GM12878 (cell line): ENCODE measurements around the gene KLHL36. TPM values are rescaled to one million over a fixed set of nuclear protein-coding genes. Genes with fewer than 3 reads are reported as not detected.

Experiments
- ATAC-seq: fragments of 200-7000 bp; cut with Tn5 transposase; 3 replicates; pipeline ENCODE4 v1.9.1; 2020; ENCODE audit warnings: mild to moderate bottlenecking, moderate library complexity
- BruUV-seq: library from RNA; stranded (reverse); fragments of 400-500 nt; replicated peaks from 2 replicates; lab custom pipeline; 2021; lab: Mats Ljungman, UMichigan
- CTCF ChIA-PET: fragments of 300-600 bp; sonication (Branson Sonifier 250); formaldehyde crosslinking; extraction: SDS; loops from one replicate; lab custom pipeline; 2021; ENCODE audit warnings: inconsistent platforms; lab: Yijun Ruan, JAX
- POLR2A ChIA-PET: fragments of 350-600 bp; formaldehyde crosslinking; extraction: SDS; loops from one replicate; lab custom pipeline; 2021; ENCODE audit warnings: inconsistent platforms; lab: Charles Lee
- RAD21 ChIA-PET: fragments of 300-600 bp; sonication (Branson Sonifier 250); formaldehyde crosslinking; loops from one replicate; lab custom pipeline; 2023; ENCODE audit warnings: antibody characterized with exemption; ENCODE audit not compliant: unreplicated experiment; lab: Charles Lee
- SMC1A ChIA-PET: fragments of 300-600 bp; sonication (Branson Sonifier 250); formaldehyde crosslinking; loops from one replicate; lab custom pipeline; 2023; ENCODE audit not compliant: unreplicated experiment, uncharacterized antibody; lab: Charles Lee
- DNase-seq: peaks from one replicate; pipeline ENCODE4 v3.0.0-alpha.2; 2011; ENCODE audit warnings: low read depth, low spot score
- FAIRE-seq: peaks from 3 replicates; lab custom pipeline; 2011; peaks lifted over from hg19 to GRCh38; lab: Jason Lieb, UNC
- H2AFZ ChIP-seq: 2 replicates; pipeline ENCODE4 v1.6.0; 2011; ENCODE audit warnings: low read depth, low read length, control low read depth; ENCODE audit not compliant: control insufficient read depth
- H3K27ac ChIP-seq: 2 replicates; pipeline ENCODE4 v1.5.1; 2011; ENCODE audit warnings: control low read depth; ENCODE audit not compliant: control insufficient read depth, insufficient read depth
- H3K27me3 ChIP-seq, 2 experiments: replicated peaks in 1 of 2; 2 replicates each; pipeline versions ENCODE4 v1.6.0 to v1.6.1; 2011; ENCODE audit warnings: low read length in 1 of 2; ENCODE audit not compliant: control insufficient read depth in 2 of 2, insufficient read depth in 2 of 2
- H3K36me3 ChIP-seq, 2 experiments: 2 replicates each; pipeline ENCODE4 v1.5.1; 2011; ENCODE audit warnings: low read length in 1 of 2; ENCODE audit not compliant: control insufficient read depth in 2 of 2, insufficient read depth in 2 of 2
- H3K4me1 ChIP-seq: 2 replicates; pipeline ENCODE4 v1.6.1; 2011; ENCODE audit warnings: mild to moderate bottlenecking, low read length, moderate library complexity, mixed read lengths; ENCODE audit not compliant: control insufficient read depth, insufficient read depth
- H3K4me2 ChIP-seq: 2 replicates; pipeline ENCODE4 v1.6.0; 2011; ENCODE audit warnings: control low read depth; ENCODE audit not compliant: control insufficient read depth, insufficient read depth
- H3K4me3 ChIP-seq: fragments of 200-600 bp; sonication (generic); 2 replicates; pipeline ENCODE4 v1.5.1; 2016
- H3K79me2 ChIP-seq: 2 replicates; pipeline ENCODE4 v1.6.0; 2011; ENCODE audit warnings: low read length; ENCODE audit not compliant: control insufficient read depth, insufficient read depth
- H3K9ac ChIP-seq: 2 replicates; pipeline ENCODE4 v1.8.0; 2011; ENCODE audit warnings: low read length, control low read depth, mixed read lengths; ENCODE audit not compliant: control insufficient read depth, insufficient read depth
- H3K9me3 ChIP-seq: replicated peaks from 3 replicates; pipeline ENCODE4 v1.5.1; 2011; ENCODE audit warnings: mild to moderate bottlenecking, low read length; ENCODE audit not compliant: control insufficient read depth, insufficient read depth
- H4K20me1 ChIP-seq: 2 replicates; pipeline ENCODE4 v1.6.0; 2011; ENCODE audit not compliant: control insufficient read depth, insufficient read depth
- FOXM1 ChIP-seq: IDR thresholded peaks from 2 replicates; pipeline ENCODE4 v1.6.1; 2012; ENCODE audit warnings: low read depth, mild to moderate bottlenecking, inconsistent platforms, low read length, moderate library complexity
- KAT2A ChIP-seq: conservative IDR thresholded peaks from 2 replicates; pipeline ENCODE4 v1.6.1; 2011; ENCODE audit warnings: low read depth, low read length; ENCODE audit not compliant: control insufficient read depth
- RCOR1 ChIP-seq: conservative IDR thresholded peaks from 2 replicates; pipeline ENCODE4 v1.6.1; 2012; ENCODE audit warnings: low read depth, low read length, improper control_type of control experiment
- ZNF24 ChIP-seq: fragments of 450-650 bp; IDR thresholded peaks from 2 replicates; pipeline ENCODE4 v1.6.1; 2017; ENCODE audit warnings: antibody characterized with exemption, mild to moderate bottlenecking
- WGBS: methylation state at CpG from one replicate; pipeline ENCODE4 v1.1.6; 2016; ENCODE audit warnings: low lambda C conversion rate; ENCODE audit not compliant: insufficient replicate concordance, insufficient coverage; ENCODE audit errors: missing lambda C conversion rate; 5-methylcytosine and 5-hydroxymethylcytosine counted together
- in situ Hi-C: fragments of 300-500 bp; cut with MboI; formaldehyde crosslinking; loops from 9 replicates; pipeline ENCODE4 v1.14.3; 2018; ENCODE audit warnings: mixed read lengths
- intact Hi-C: fragments of 100-400 bp; cut with micrococcal nuclease; formaldehyde crosslinking; loops from one replicate; pipeline ENCODE4 v1.14.2; 2022; ENCODE audit not compliant: unreplicated experiment
- polyA plus RNA-seq, 11 experiments: library from polyadenylated mRNA; depleted of rRNA in 4 of 11; unstranded in 6 of 11; stranded (reverse) in 5 of 11; fragments of >200 nt; fragmentation: Nextera tagmentation in 4 of 11; fragmentation: Illumina TruSeq in 1 of 11; extraction: Ambion mirVana in 4 of 11; extraction: Trizol in 1 of 11; gene quantifications; 1 replicate in 1 of 11; 2 replicates in 10 of 11; pipeline versions ENCODE4 v1.2.1 to v1.2.3, GENCODE V29; 2011 to 2016; ENCODE audit warnings: inconsistent platforms in 2 of 11, missing spikeins in 2 of 11, low read depth in 1 of 11
- total RNA-seq, 4 experiments: library from RNA; depleted of rRNA in 3 of 4; stranded (reverse); fragments of >200 nt in 3 of 4; fragmentation: Illumina TruSeq in 1 of 4; extraction: Trizol in 1 of 4; gene quantifications; 2 replicates each; pipeline versions ENCODE4 v1.2.1 to v1.2.3, GENCODE V29; 2013 to 2021
- TF ChIP-seq, protein P1 (sequence below), 3 experiments: IDR thresholded peaks in 2 of 3; conservative IDR thresholded peaks in 1 of 3; 2 replicates each; pipeline ENCODE4 v1.5.1; 2011; ENCODE audit warnings: low read depth in 3 of 3, low read length in 3 of 3, mild to moderate bottlenecking in 3 of 3, control low read depth in 2 of 3, moderate library complexity in 2 of 3, inconsistent platforms in 1 of 3, mixed read lengths in 1 of 3; ENCODE audit not compliant: control insufficient read depth in 2 of 3, insufficient read depth in 1 of 3; ENCODE audit errors: extremely low read depth in 1 of 3
- TF ChIP-seq, protein P2 (sequence below): fragments of 450-650 bp; IDR thresholded peaks from 2 replicates; pipeline ENCODE4 v1.6.1; 2017; ENCODE audit warnings: mild to moderate bottlenecking, low read depth, inconsistent platforms; ENCODE audit not compliant: poor library complexity, severe bottlenecking

KLHL36 gene
- total and polyA plus RNA-seq, 10 of the 15 experiments (the other 5 are each of a cell fraction or from before 2014, with no cell fraction given), result 2.6 to 45.3 (median 16.8) TPM

DNA sequence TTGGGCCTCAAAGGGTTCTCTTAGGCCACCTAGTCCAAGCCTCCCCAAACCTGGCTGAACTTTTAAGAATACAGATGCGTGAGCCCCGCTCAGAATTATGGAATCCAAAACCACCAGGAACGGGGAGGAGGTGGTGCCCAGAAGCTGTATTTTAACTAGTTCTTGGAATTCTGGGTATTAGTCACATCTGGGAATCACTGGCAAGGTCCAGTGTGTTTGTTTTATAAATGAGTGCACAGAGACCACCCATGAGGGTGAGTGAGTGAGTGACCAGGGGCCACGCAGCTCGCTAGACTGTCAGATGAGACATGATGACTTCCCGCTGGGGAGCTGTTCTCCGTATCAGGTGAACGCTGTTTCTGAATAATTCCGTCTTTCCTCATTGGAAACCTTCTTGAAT lies 14.2 kb downstream of the KLHL36 start:
- H3K4me1 ChIP-seq, result peaks cover 22% of the 10 kb centered on the region
- no peaks in the 10 kb centered on the region for H3K9me3 ChIP-seq
- TF ChIP-seq, protein P1, sequence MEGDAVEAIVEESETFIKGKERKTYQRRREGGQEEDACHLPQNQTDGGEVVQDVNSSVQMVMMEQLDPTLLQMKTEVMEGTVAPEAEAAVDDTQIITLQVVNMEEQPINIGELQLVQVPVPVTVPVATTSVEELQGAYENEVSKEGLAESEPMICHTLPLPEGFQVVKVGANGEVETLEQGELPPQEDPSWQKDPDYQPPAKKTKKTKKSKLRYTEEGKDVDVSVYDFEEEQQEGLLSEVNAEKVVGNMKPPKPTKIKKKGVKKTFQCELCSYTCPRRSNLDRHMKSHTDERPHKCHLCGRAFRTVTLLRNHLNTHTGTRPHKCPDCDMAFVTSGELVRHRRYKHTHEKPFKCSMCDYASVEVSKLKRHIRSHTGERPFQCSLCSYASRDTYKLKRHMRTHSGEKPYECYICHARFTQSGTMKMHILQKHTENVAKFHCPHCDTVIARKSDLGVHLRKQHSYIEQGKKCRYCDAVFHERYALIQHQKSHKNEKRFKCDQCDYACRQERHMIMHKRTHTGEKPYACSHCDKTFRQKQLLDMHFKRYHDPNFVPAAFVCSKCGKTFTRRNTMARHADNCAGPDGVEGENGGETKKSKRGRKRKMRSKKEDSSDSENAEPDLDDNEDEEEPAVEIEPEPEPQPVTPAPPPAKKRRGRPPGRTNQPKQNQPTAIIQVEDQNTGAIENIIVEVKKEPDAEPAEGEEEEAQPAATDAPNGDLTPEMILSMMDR (IDR thresholded peaks at IDR 0.05 in 2 of 3, conservative IDR thresholded peaks at IDR 0.05 in 1 of 3; ENCODE audit: control insufficient read depth in 2 of 3, extremely low read depth in 1 of 3, insufficient read depth in 1 of 3, low read depth in 3 of 3, low read length in 3 of 3), result no peak
- TF ChIP-seq KAT2A (no peak), RCOR1 (no peak), FOXM1 (no peak), ZNF24 (no peak)
- TF ChIP-seq, protein P2, sequence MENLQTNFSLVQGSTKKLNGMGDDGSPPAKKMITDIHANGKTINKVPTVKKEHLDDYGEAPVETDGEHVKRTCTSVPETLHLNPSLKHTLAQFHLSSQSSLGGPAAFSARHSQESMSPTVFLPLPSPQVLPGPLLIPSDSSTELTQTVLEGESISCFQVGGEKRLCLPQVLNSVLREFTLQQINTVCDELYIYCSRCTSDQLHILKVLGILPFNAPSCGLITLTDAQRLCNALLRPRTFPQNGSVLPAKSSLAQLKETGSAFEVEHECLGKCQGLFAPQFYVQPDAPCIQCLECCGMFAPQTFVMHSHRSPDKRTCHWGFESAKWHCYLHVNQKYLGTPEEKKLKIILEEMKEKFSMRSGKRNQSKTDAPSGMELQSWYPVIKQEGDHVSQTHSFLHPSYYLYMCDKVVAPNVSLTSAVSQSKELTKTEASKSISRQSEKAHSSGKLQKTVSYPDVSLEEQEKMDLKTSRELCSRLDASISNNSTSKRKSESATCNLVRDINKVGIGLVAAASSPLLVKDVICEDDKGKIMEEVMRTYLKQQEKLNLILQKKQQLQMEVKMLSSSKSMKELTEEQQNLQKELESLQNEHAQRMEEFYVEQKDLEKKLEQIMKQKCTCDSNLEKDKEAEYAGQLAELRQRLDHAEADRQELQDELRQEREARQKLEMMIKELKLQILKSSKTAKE, result no peak
- TF ChIP-seq, all 136 proteins: peak for 0
- in situ Hi-C loops (no loop called here), intact Hi-C loops (loop anchor here (2.0 kb wide), 1 partner anchor 40 kb away; no protein-coding TSS in a partner anchor)
- H3K4me2 ChIP-seq, result no peak overlapping the region
- DNase-seq (no peak), FAIRE-seq (no peak), ATAC-seq (no peak)
- H3K27ac ChIP-seq, result no peak overlapping the region
- ChIA-PET CTCF (interaction anchor here (0.6 to 5.2 kb wide), 10 partner anchors 8 to 386 kb away, joined by 3 to 50 read pairs (median 6); no protein-coding TSS in a partner anchor), RAD21 (interaction anchor here (1.1 to 2.6 kb wide), 4 partner anchors 10 to 385 kb away, joined by 3 to 7 read pairs (median 6); no protein-coding TSS in a partner anchor), POLR2A (interaction anchor here (1.4 kb wide), 1 partner anchor 39 kb away, joined by 3 read pairs; no protein-coding TSS in a partner anchor), SMC1A (interaction anchor here (0.7 to 3.5 kb wide), 10 partner anchors 9 to 307 kb away, joined by 3 to 32 read pairs (median 6); no protein-coding TSS in a partner anchor)
- no peak overlapping the region for H2AFZ ChIP-seq
- 97% methylated on average over 9 of the region's 9 CpGs for WGBS
- no peaks in the 10 kb centered on the region for H3K27me3 ChIP-seq
- no peak overlapping the region for H3K9ac ChIP-seq
- no peak overlapping the region for H3K4me3 ChIP-seq
- H3K79me2 ChIP-seq, result no peaks in the 10 kb centered on the region; the same call in 1 of the 2 replicates
- peaks cover 23 to 39% of the 10 kb centered on the region in 2 experiments for H3K36me3 ChIP-seq
- TSS peak; percentile 9 for BruUV-seq
- H4K20me1 ChIP-seq, result no peaks in the 10 kb centered on the region
